ENCODE measurements around the gene IVNS1ABP.
A peak's percentile ranks its signal among the peaks of the same experiment; 100 is the strongest.
"Not testable (repeated sequence)": the region's sequence is repeated elsewhere in the genome, so short reads cannot be mapped to it uniquely, and the experiment has no call there.

IVNS1ABP gene

GRCh38 chr1:185334182-185334581, 17.1 kb upstream of the IVNS1ABP start:
- no peak for DNase-seq (ENCODE audit: low read depth, low spot score)

GRCh38 chr1:185328255-185328654, 11.2 kb upstream of the IVNS1ABP start:
- no peak for DNase-seq (ENCODE audit: low read depth, low spot score)

GRCh38 chr1:185325413-185325812, 8.4 kb upstream of the IVNS1ABP start:
- DNase-seq (ENCODE audit: low read depth, low spot score) = no peak

GRCh38 chr1:185324118-185324517, 7.1 kb upstream of the IVNS1ABP start:
- DNase-seq (ENCODE audit: low read depth, low spot score) = no peak

- no peak for DNase-seq (ENCODE audit: low read depth, low spot score)
These were observed 5.6 kb upstream of the IVNS1ABP start for GRCh38 chr1:185322636-185323035.

- DNase-seq (ENCODE audit: low read depth, low spot score) = not testable (repeated sequence)
These were observed 4.7 kb upstream of the IVNS1ABP start for GRCh38 chr1:185321653-185322221.

GRCh38 chr1:185321104-185321503, 4.1 kb upstream of the IVNS1ABP start:
- not testable (repeated sequence) for DNase-seq (ENCODE audit: low read depth, low spot score)

GRCh38 chr1:185319139-185319475, 2.1 kb upstream of the IVNS1ABP start:
- no peak for DNase-seq (ENCODE audit: low read depth, low spot score)

- no peak for DNase-seq (ENCODE audit: low read depth, low spot score)
These were observed 1.5 kb upstream of the IVNS1ABP start for GRCh38 chr1:185318431-185319138.

DNA sequence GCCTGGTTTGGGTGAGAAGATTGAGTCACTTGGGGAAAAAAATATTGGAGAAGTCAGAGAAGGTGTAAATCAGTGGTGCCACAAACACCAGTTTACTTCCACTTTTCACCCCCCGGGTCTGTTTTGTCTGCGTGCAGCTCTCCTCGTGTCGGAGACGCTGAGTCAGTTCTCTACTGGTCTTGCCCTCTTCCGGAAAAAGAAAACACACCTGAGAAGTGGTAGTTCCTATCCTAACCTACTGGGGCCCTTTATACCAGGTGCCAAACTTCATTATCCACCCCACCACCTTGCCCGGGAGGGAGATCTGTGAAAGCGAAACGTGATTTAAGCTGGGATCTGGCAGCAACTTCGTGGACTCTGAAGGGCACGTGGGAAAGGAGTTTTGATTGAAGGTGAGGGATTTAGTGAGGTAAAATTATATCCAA, 855 bp upstream of the IVNS1ABP start:
- no peak for DNase-seq (ENCODE audit: low read depth, low spot score)

DNA sequence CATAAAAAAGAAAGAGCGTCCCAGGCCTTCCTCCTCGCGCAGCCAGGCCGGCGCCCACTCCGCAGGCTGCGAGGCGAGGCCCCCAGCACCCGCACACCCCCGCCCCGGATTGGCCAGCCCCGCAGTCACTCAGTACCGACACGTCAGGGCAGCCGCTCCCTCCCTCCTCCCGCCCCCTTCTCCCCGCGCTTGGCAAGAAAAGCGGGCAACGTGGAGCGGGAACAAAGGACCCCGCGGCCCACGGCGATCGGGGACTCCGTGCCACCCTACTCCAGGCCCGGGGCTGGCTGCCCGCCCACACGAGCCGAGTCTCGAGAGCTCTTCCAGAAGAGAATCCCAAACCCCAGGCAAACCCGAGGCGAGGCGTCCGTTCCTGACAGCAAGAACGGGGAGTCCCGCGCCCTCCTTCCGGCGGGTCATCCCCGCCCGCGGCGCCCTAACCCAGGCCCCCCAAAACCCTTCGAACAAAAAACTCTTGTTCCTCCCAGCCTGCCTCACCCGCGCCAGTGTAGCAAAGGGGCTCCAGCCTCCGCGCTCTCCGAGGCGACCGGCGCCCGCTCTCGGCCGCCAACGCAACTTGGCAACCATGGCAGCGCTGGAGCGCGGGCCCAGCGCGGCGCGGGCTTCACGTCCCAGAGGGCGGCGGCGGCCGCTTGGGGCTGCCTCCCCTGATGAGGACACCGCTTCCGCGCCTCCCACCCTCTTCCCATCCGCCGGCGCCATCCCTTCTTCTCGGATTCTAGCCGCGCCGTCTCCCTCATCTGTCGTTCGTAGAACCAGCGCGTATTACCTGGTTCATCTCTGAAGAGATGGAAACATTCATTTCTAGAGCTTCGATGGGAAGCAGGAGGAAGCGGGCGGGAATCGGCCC, 645 bp downstream of the IVNS1ABP start:
- peak; percentile 81 for DNase-seq (ENCODE audit: low read depth, low spot score)

DNA sequence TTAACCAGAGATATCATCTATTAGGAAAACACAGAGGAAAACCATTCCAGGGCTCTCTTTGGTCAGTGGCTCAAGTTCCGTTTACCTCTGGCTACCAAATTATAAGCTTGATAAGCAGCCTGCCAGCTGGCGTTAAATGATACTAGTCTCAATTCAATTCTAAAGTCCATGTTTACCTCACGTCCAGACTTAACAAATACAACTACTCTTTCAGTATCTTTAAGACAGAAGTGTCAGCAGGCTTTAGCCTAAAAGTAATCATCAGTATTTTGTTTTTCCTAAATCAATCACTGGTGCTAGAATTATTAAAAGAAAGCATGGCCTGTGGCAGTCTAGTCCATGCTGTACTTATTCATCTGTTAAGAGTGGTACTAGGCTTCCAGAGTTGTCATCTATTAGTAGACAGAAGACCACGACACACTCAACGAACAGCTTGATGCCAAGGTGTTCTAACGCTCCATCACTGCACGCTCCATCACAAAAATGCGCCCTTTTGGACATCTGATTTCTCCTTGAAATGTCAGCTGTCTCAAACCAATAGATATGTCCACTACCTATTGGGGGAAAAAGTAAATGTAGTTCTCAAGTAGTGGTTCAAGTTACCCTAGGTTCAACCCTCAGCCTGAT, 1.5 kb downstream of the IVNS1ABP start:
- no peak for DNase-seq (ENCODE audit: low read depth, low spot score)

GRCh38 chr1:185314411-185314810, 2.6 kb downstream of the IVNS1ABP start:
- DNase-seq (ENCODE audit: low read depth, low spot score) = no peak

- DNase-seq (ENCODE audit: low read depth, low spot score) = no peak
These were observed 4.5 kb downstream of the IVNS1ABP start for GRCh38 chr1:185312361-185313138.

DNA sequence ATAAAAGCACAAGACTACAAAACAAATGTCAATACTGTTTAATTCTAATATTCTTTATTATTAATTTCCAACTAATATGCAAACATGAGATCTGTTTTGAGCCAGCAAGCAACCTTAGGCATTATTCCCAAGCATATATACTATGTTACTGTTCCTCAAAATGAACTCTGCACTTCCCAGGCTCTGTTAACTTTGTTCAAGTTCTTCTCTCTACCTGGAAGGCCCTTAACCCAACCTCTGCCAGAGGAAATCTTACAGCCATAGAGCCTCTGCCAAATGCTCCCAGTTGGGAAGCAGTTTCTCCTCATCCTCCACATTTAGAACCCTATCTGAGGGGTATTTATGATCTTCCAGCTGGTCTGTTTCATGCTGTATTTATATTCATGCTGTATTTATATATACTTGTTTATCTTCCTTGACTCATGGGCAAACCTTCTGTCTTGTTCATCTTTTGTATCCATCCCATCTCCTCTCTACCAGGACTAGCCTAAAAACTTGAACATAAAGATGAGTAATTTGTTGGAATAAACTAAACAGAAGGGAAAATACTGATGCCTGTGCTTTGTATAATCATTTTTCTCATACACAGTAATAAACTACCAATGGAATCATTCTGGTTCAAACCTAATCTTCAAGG, 5.3 kb downstream of the IVNS1ABP start:
- no peak for DNase-seq (ENCODE audit: low read depth, low spot score)

GRCh38 chr1:185309566-185309965, 7.5 kb downstream of the IVNS1ABP start:
- DNase-seq (ENCODE audit: low read depth, low spot score) = no peak

DNA sequence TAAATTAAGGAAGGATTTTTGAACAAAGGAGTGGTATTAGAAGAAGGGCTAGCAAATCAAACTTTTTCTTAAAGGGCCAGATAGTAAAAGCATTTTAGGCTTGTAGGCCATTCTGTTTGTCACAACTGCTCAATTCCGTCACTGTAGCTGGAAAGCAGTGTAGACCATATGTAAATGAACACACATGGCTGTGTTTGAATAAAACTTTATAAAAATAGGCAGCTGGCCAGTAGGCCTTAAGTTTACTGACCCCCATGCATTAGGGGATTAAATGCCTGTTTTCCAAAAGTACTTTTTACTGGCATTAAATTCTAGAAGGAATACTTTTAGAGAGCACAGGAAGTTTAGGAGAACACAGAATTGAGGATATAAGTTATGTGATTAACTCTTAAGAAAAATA, 8.9 kb downstream of the IVNS1ABP start:
- DNase-seq (ENCODE audit: low read depth, low spot score) = no peak

DNA sequence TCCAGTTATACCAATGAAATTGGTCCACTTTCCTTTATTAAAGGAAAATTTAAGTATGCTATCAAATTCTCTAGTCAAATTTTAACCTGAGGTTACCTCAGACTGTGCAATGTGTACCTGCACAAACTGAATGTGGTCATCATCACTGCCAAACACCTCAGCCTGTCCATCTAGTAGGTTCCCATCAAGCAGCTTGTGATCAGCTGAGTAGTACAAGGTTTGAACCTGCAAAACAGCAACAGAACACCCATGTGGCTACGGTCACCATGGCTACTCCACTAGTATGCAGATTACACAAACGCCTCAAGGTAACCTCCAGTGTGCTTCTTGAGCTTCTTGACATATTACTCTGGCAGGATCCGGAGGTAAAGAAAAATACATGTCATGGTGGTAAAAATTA, 11.6 kb downstream of the IVNS1ABP start:
- peak; percentile 8 for DNase-seq (ENCODE audit: low read depth, low spot score)

- no peak for DNase-seq (ENCODE audit: low read depth, low spot score)
These were observed 16.9 kb downstream of the IVNS1ABP start for GRCh38 chr1:185300152-185300551.

DNA sequence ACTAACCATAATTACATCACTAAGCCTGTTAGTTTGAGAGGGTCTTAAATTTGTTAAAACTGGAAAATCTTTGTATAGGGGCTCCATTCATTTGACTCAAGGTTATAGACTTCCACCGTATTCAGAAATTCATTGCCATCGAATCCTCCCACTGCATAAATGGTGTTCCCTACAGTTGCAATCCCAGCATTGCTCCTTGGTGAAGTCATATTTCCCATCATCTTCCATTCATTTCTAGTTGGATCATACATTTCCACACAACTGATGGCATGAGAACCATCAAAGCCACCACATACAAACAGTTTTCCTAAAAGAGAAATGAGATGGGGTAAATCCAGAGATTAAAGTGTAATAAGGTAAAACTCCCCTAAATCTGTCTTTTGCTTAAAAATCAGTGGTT, 19.1 kb downstream of the IVNS1ABP start:
- no peak for DNase-seq (ENCODE audit: low read depth, low spot score)

DNA sequence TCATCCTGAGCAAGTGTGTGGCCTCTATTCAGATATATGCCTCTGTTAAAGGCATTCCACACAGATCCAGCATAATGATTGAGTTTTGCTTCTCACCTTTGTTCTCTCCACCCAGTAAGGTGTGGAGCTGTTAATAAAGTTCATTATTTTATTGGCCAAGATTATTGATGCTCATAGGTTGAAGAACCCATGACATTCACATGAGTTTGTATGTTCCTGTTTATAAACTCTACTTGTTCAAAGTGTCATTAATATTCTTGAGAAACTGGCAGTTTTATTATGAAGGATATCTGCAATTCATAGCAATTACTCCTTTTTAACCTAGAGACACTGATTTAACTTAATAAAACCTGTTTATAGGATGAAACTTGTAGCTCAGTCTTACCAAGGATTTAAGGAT, 22.0 kb downstream of the IVNS1ABP start:
- DNase-seq (ENCODE audit: low read depth, low spot score) = no peak

Data from ELF-1 (cell line).